ENCODE results near the gene SLC9A9. TPM values are rescaled to one million over a fixed set of nuclear protein-coding genes. Genes with fewer than 3 reads are reported as not detected.

SLC9A9 gene
- total and polyA plus RNA-seq, 10 of the 15 experiments (the other 5 are each of a cell fraction or from before 2014, with no cell fraction given) = 3.5 to 14.2 (median 9.3) TPM

- RAD21 ChIA-PET (ENCODE audit: unreplicated experiment) = no interaction called here
- DNase-seq (ENCODE audit: low read depth, low spot score) (no peak), FAIRE-seq (no peak), ATAC-seq (no peak)
- Histone ChIP-seq H3K4me1 (ENCODE audit: control insufficient read depth, insufficient read depth, low read length) (no peaks in the 10 kb centered on the region), H3K27ac (ENCODE audit: control insufficient read depth, insufficient read depth) (no peak overlapping the region), H3K27me3 (replicated peaks in 1 of 2; ENCODE audit: control insufficient read depth in 2 of 2, insufficient read depth in 2 of 2, low read length in 1 of 2) (no peaks in the 10 kb centered on the region), H3K4me2 (ENCODE audit: control insufficient read depth, insufficient read depth) (no peak overlapping the region), H3K79me2 (ENCODE audit: control insufficient read depth, insufficient read depth, low read length) (no peaks in the 10 kb centered on the region), H4K20me1 (ENCODE audit: control insufficient read depth, insufficient read depth) (no peaks in the 10 kb centered on the region), H3K9ac (ENCODE audit: control insufficient read depth, insufficient read depth, low read length) (no peak overlapping the region), H3K4me3 (no peak overlapping the region), H3K9me3 (replicated peaks; ENCODE audit: control insufficient read depth, insufficient read depth, low read length) (no peaks in the 10 kb centered on the region), H2AFZ (ENCODE audit: control insufficient read depth, low read depth, low read length) (no peak overlapping the region), H3K36me3 (ENCODE audit: control insufficient read depth in 2 of 2, insufficient read depth in 2 of 2, low read length in 1 of 2) (no peaks in the 10 kb centered on the region; a peak in 1 of 4 replicates)
- SMC1A ChIA-PET (ENCODE audit: uncharacterized antibody, unreplicated experiment) = interaction anchor here (0.9 to 1.0 kb wide), 2 partner anchors 10 to 530 kb away, joined by 3 read pairs; no protein-coding TSS in a partner anchor
- CTCF ChIA-PET = interaction anchor here (1.2 to 2.6 kb wide), 3 partner anchors 9 to 778 kb away, joined by 3 to 7 read pairs (median 5); no protein-coding TSS in a partner anchor
- BruUV-seq (replicated peaks) = no TSS peak
- intact Hi-C loops (cut with micrococcal nuclease; ENCODE audit: unreplicated experiment) = no loop called here
- TF ChIP-seq CEBPB (IDR thresholded peaks at IDR 0.05; ENCODE audit: borderline replicate concordance in 1 of 2, low read depth in 2 of 2, low read length in 2 of 2) = no peak
- no peak for TF ChIP-seq PAX5 (IDR thresholded peaks at IDR 0.05; ENCODE audit: borderline replicate concordance, low read depth, low read length)
- no peak for TF ChIP-seq STAT3 (IDR thresholded peaks at IDR 0.05; ENCODE audit: low read depth, low read length)
- TF ChIP-seq JUNB (IDR thresholded peaks at IDR 0.05) = no peak
- TF ChIP-seq ZNF687 (IDR thresholded peaks at IDR 0.05) = no peak
- TF ChIP-seq SUPT20H (IDR thresholded peaks at IDR 0.05; ENCODE audit: borderline replicate concordance, control insufficient read depth, low read depth, low read length) = no peak
- TF ChIP-seq NKRF (conservative IDR thresholded peaks at IDR 0.05) = no peak
- no peak for TF ChIP-seq BCLAF1 (IDR thresholded peaks at IDR 0.05)
- no peak for TF ChIP-seq TBL1XR1 (IDR thresholded peaks at IDR 0.05; ENCODE audit: low read depth, low read length)
- TF ChIP-seq RAD21 (IDR thresholded peaks at IDR 0.05; ENCODE audit: insufficient read depth, low read depth, low read length) = no peak
- TF ChIP-seq ZSCAN29 (IDR thresholded peaks at IDR 0.05) = no peak
- no peak for TF ChIP-seq PKNOX1 (IDR thresholded peaks at IDR 0.05)
- no peak for TF ChIP-seq SP1 (IDR thresholded peaks at IDR 0.05; ENCODE audit: low read depth, low read length)
- POLR2A ChIA-PET = no interaction called here
- in situ Hi-C loops (cut with MboI) = no loop called here
- WGBS (ENCODE audit: insufficient coverage, insufficient replicate concordance, low lambda C conversion rate, missing lambda C conversion rate) = 98% methylated on average over 2 of the region's 2 CpGs
These were observed 194.3 kb downstream of the SLC9A9 start for GRCh38 chr3:143653935-143654334.
